Measurements from ENCODE around the gene SEZ6L. TPM values are rescaled to one million over a fixed set of nuclear protein-coding genes. Genes with fewer than 3 reads are reported as not detected.

The SEZ6L gene
- total and polyA plus RNA-seq, 10 of the 15 experiments (the other 5 are each of a cell fraction or from before 2014, with no cell fraction given): not detected

- CTCF ChIA-PET: interaction anchor here (1.0 to 8.4 kb wide), 21 partner anchors 10 to 311 kb away, joined by 3 to 124 read pairs (median 7); partner anchors contain the start of gene TFIP11
- SMC1A ChIA-PET (ENCODE audit: uncharacterized antibody, unreplicated experiment): interaction anchor here (0.6 to 7.4 kb wide), 6 partner anchors 16 to 1442 kb away, joined by 3 to 51 read pairs (median 4); no protein-coding TSS in a partner anchor
- no peak for DNase-seq (ENCODE audit: low read depth, low spot score)
- H3K79me2 ChIP-seq (ENCODE audit: control insufficient read depth, insufficient read depth, low read length): no peaks in the 10 kb centered on the region
- no peak overlapping the region for H3K27ac ChIP-seq (ENCODE audit: control insufficient read depth, insufficient read depth)
- H3K4me1 ChIP-seq (ENCODE audit: control insufficient read depth, insufficient read depth, low read length): no peaks in the 10 kb centered on the region
- RAD21 ChIA-PET (ENCODE audit: unreplicated experiment): no interaction called here
- TF ChIP-seq RAD21 (IDR thresholded peaks at IDR 0.05; ENCODE audit: insufficient read depth, low read depth, low read length): peak; percentile 33; the same call in 1 of the 2 replicates
- no peak for TF ChIP-seq SREBF2 (IDR thresholded peaks at IDR 0.05; ENCODE audit: low read length)
- TF ChIP-seq EGR1 (IDR thresholded peaks at IDR 0.05; ENCODE audit: borderline replicate concordance in 1 of 2, low read depth in 2 of 2, low read length in 2 of 2): peak in 1 of 2 experiments; percentile 75; a peak in 2 of 3 replicates
- TF ChIP-seq MEF2A (IDR thresholded peaks at IDR 0.05; ENCODE audit: insufficient read depth, low read depth, low read length): no peak
- TF ChIP-seq, protein P1, sequence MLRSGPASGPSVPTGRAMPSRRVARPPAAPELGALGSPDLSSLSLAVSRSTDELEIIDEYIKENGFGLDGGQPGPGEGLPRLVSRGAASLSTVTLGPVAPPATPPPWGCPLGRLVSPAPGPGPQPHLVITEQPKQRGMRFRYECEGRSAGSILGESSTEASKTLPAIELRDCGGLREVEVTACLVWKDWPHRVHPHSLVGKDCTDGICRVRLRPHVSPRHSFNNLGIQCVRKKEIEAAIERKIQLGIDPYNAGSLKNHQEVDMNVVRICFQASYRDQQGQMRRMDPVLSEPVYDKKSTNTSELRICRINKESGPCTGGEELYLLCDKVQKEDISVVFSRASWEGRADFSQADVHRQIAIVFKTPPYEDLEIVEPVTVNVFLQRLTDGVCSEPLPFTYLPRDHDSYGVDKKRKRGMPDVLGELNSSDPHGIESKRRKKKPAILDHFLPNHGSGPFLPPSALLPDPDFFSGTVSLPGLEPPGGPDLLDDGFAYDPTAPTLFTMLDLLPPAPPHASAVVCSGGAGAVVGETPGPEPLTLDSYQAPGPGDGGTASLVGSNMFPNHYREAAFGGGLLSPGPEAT (IDR thresholded peaks at IDR 0.05; ENCODE audit: low read depth): no peak
- TF ChIP-seq, protein P2, sequence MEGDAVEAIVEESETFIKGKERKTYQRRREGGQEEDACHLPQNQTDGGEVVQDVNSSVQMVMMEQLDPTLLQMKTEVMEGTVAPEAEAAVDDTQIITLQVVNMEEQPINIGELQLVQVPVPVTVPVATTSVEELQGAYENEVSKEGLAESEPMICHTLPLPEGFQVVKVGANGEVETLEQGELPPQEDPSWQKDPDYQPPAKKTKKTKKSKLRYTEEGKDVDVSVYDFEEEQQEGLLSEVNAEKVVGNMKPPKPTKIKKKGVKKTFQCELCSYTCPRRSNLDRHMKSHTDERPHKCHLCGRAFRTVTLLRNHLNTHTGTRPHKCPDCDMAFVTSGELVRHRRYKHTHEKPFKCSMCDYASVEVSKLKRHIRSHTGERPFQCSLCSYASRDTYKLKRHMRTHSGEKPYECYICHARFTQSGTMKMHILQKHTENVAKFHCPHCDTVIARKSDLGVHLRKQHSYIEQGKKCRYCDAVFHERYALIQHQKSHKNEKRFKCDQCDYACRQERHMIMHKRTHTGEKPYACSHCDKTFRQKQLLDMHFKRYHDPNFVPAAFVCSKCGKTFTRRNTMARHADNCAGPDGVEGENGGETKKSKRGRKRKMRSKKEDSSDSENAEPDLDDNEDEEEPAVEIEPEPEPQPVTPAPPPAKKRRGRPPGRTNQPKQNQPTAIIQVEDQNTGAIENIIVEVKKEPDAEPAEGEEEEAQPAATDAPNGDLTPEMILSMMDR (IDR thresholded peaks at IDR 0.05 in 2 of 3, conservative IDR thresholded peaks at IDR 0.05 in 1 of 3; ENCODE audit: control insufficient read depth in 2 of 3, extremely low read depth in 1 of 3, insufficient read depth in 1 of 3, low read depth in 3 of 3, low read length in 3 of 3): peak; percentile 70 to 91 (median 77)
- peak; percentile 43; the same call in 1 of the 2 replicates for TF ChIP-seq SMC3 (IDR thresholded peaks at IDR 0.05; ENCODE audit: borderline replicate concordance, low read length)
- no TSS peak for BruUV-seq (replicated peaks)
- peak; percentile 79 for ATAC-seq
- H2AFZ ChIP-seq (ENCODE audit: control insufficient read depth, low read depth, low read length): no peak overlapping the region
- no peaks in the 10 kb centered on the region for H3K36me3 ChIP-seq (ENCODE audit: control insufficient read depth in 2 of 2, insufficient read depth in 2 of 2, low read length in 1 of 2)
- H3K4me3 ChIP-seq: no peak overlapping the region
- H3K9me3 ChIP-seq (replicated peaks; ENCODE audit: control insufficient read depth, insufficient read depth, low read length): no peaks in the 10 kb centered on the region
- no peaks in the 10 kb centered on the region; a peak in 1 of 4 replicates for H3K27me3 ChIP-seq (replicated peaks in 1 of 2; ENCODE audit: control insufficient read depth in 2 of 2, insufficient read depth in 2 of 2, low read length in 1 of 2)
- POLR2A ChIA-PET: no interaction called here
- H4K20me1 ChIP-seq (ENCODE audit: control insufficient read depth, insufficient read depth): no peaks in the 10 kb centered on the region
- in situ Hi-C loops (cut with MboI): loop anchor here (5.0 kb wide), 1 partner anchor 95 kb away; no protein-coding TSS in a partner anchor
- H3K4me2 ChIP-seq (ENCODE audit: control insufficient read depth, insufficient read depth): no peak overlapping the region
- WGBS (ENCODE audit: insufficient coverage, insufficient replicate concordance, low lambda C conversion rate, missing lambda C conversion rate): 25% methylated on average over 19 of the region's 19 CpGs
- intact Hi-C loops (cut with micrococcal nuclease; ENCODE audit: unreplicated experiment): no loop called here
- H3K9ac ChIP-seq (ENCODE audit: control insufficient read depth, insufficient read depth, low read length): no peak overlapping the region
- FAIRE-seq: no peak
Measured at GRCh38 chr22:26367402-26368245, 198.4 kb downstream of the SEZ6L start.
